K562 (cell line): ENCODE measurements around the gene SFXN2. TPM values are rescaled to one million over a fixed set of nuclear protein-coding genes. Genes with fewer than 3 reads are reported as not detected.

Experiments used
- ATAC-seq: fragments of 200-7000 bp; cut with Tn5 transposase; 3 replicates; pipeline ENCODE4 v1.9.1; 2020; ENCODE audit warnings: moderate library complexity
- BruUV-seq: library from RNA; stranded (reverse); fragments of 400-500 nt; replicated peaks from 2 replicates; lab custom pipeline; 2021; lab: Mats Ljungman, UMichigan
- CTCF ChIA-PET: fragments of 300-600 bp; formaldehyde crosslinking; extraction: SDS; loops from one replicate; lab custom pipeline; 2021; ENCODE audit warnings: low intra/inter-chr PET ratio; lab: Yijun Ruan, JAX
- POLR2A ChIA-PET: fragments of 300-600, 350-650 bp; sonication (Branson Sonifier 250); formaldehyde crosslinking; extraction: SDS; loops from one replicate; lab custom pipeline; 2021; ENCODE audit warnings: antibody characterized with exemption, inconsistent platforms; lab: Yijun Ruan, JAX
- DNase-seq, 4 experiments: peaks; one replicate each; pipeline versions ENCODE4 v3.0.0 to v3.0.0-alpha.2; 2011 to 2018; ENCODE audit warnings: low spot score in 3 of 4, mixed read lengths in 3 of 4; ENCODE audit errors: extremely low read depth in 1 of 4
- FAIRE-seq: peaks from 2 replicates; lab custom pipeline; 2011; peaks lifted over from hg19 to GRCh38; lab: Jason Lieb, UNC
- H2AFZ ChIP-seq: 2 replicates; pipeline ENCODE4 v1.6.0; 2011; ENCODE audit warnings: low read depth, low read length, control low read depth, inconsistent platforms
- H3K27ac ChIP-seq: fragments of 200-600 bp; 3 replicates; pipeline ENCODE4 v1.8.0; 2011; ENCODE audit warnings: low read depth, mild to moderate bottlenecking, control low read depth, inconsistent platforms, low read length, moderate library complexity, mixed read lengths; ENCODE audit errors: extremely low read depth
- H3K27me3 ChIP-seq, 2 experiments: fragments of 300-600 bp in 1 of 2; 2 replicates in 1 of 2; 3 replicates in 1 of 2; pipeline versions ENCODE4 v1.6.0 to v1.8.0; 2011; ENCODE audit warnings: inconsistent platforms in 2 of 2, low read length in 2 of 2, mild to moderate bottlenecking in 1 of 2, mixed read lengths in 1 of 2, moderate library complexity in 1 of 2; ENCODE audit not compliant: control insufficient read depth in 2 of 2, insufficient read depth in 2 of 2
- H3K36me3 ChIP-seq: fragments of 300-600 bp; 3 replicates; pipeline ENCODE4 v1.8.0; 2011; ENCODE audit warnings: mild to moderate bottlenecking, low read length, inconsistent platforms; ENCODE audit not compliant: control insufficient read depth, insufficient read depth
- H3K4me1 ChIP-seq, 2 experiments: fragments of 200-600 bp in 1 of 2; replicated peaks in 1 of 2; 2 replicates in 1 of 2; 3 replicates in 1 of 2; pipeline versions ENCODE4 v1.5.1 to v1.8.0; 2011; ENCODE audit warnings: inconsistent platforms in 2 of 2, low read length in 2 of 2, mild to moderate bottlenecking in 1 of 2, mixed read lengths in 1 of 2, moderate library complexity in 1 of 2; ENCODE audit not compliant: control insufficient read depth in 2 of 2, insufficient read depth in 2 of 2
- H3K4me2 ChIP-seq: 2 replicates; pipeline ENCODE4 v1.6.1; 2011; ENCODE audit warnings: low read length, control low read depth, inconsistent platforms, mixed read lengths; ENCODE audit not compliant: insufficient read depth
- H3K4me3 ChIP-seq: fragments of 200-600 bp; sonication (generic), shearing (Covaris generic); 2 replicates; pipeline ENCODE4 v1.5.1; 2016; ENCODE audit warnings: control low read depth, inconsistent platforms
- H3K79me2 ChIP-seq: fragments of 200-600 bp; 3 replicates; pipeline ENCODE4 v1.8.0; 2011; ENCODE audit warnings: low read length, inconsistent platforms; ENCODE audit not compliant: control insufficient read depth, insufficient read depth
- H3K9ac ChIP-seq, 2 experiments: 2 replicates each; pipeline versions ENCODE4 v1.6.0 to v1.6.1; 2011; ENCODE audit warnings: low read depth in 2 of 2, low read length in 2 of 2, control low read depth in 1 of 2, inconsistent platforms in 1 of 2, mild to moderate bottlenecking in 1 of 2, mixed read lengths in 1 of 2; ENCODE audit not compliant: insufficient read depth in 1 of 2
- H3K9me1 ChIP-seq: one replicate; pipeline ENCODE4 v1.6.0; 2011; ENCODE audit warnings: inconsistent platforms, mild to moderate bottlenecking, low read length, moderate library complexity; ENCODE audit not compliant: control insufficient read depth, insufficient read depth
- H3K9me3 ChIP-seq: replicated peaks from 2 replicates; pipeline ENCODE4 v1.5.1; 2011; ENCODE audit warnings: low read depth, low read length, inconsistent platforms; ENCODE audit not compliant: control insufficient read depth, insufficient read depth
- H4K20me1 ChIP-seq: replicated peaks from 2 replicates; pipeline ENCODE4 v1.6.1; 2011; ENCODE audit warnings: low read length, inconsistent platforms, mixed read lengths; ENCODE audit not compliant: control insufficient read depth, insufficient read depth
- CHD2 ChIP-seq: IDR thresholded peaks from 2 replicates; pipeline ENCODE4 v1.6.1; 2011; ENCODE audit warnings: low read depth, low read length
- CLOCK ChIP-seq: fragments of 250-450 bp; sonication (Bioruptor Pico); IDR thresholded peaks from 2 replicates; pipeline ENCODE4 v1.4.0; 2020; ENCODE audit warnings: mild to moderate bottlenecking, moderate library complexity, borderline replicate concordance
- CREB3 ChIP-seq: fragments of 450-650 bp; conservative IDR thresholded peaks from 2 replicates; pipeline ENCODE4 v1.6.1; 2016; ENCODE audit warnings: missing genetic modification characterization, low read depth, mild to moderate bottlenecking, missing compliant biosample characterization, moderate library complexity
- HINFP ChIP-seq: fragments of 450-650 bp; conservative IDR thresholded peaks from 2 replicates; pipeline ENCODE4 v1.6.1; 2016; ENCODE audit warnings: missing genetic modification characterization, low read depth, mild to moderate bottlenecking, control low read depth, missing compliant biosample characterization
- HMBOX1 ChIP-seq: sonication (generic); IDR thresholded peaks from 2 replicates; pipeline ENCODE4 v1.6.1; 2016
- IRF9 ChIP-seq: fragments of 450-650 bp; IDR thresholded peaks from 2 replicates; pipeline ENCODE4 v1.6.1; 2016; ENCODE audit warnings: missing biosample characterization, missing genetic modification characterization
- MAFG ChIP-seq: fragments of 450-650 bp; conservative IDR thresholded peaks from 2 replicates; pipeline ENCODE4 v1.6.1; 2016; ENCODE audit warnings: missing genetic modification characterization, missing compliant biosample characterization
- MCM3 ChIP-seq: fragments of 450-650 bp; IDR thresholded peaks from 2 replicates; pipeline ENCODE4 v1.6.1; 2016
- SIRT6 ChIP-seq: IDR thresholded peaks from one replicate; pipeline ENCODE4 v1.6.1; 2012; ENCODE audit warnings: low read depth, mild to moderate bottlenecking, control low read depth, inconsistent platforms, low read length, moderate library complexity
- TFAP4 ChIP-seq: sonication (generic); formaldehyde crosslinking; IDR thresholded peaks from 2 replicates; pipeline ENCODE4 v1.8.0; 2022; ENCODE audit warnings: missing genetic modification reagents, mild to moderate bottlenecking, moderate library complexity, borderline replicate concordance
- ZEB2 ChIP-seq: fragments of 450-650 bp; IDR thresholded peaks from 2 replicates; pipeline ENCODE4 v1.6.1; 2016
- ZNF24 ChIP-seq: fragments of 450-650 bp; IDR thresholded peaks from 2 replicates; pipeline ENCODE4 v1.6.1; 2016
- ZNF316 ChIP-seq: fragments of 450-650 bp; IDR thresholded peaks from 2 replicates; pipeline ENCODE4 v1.6.1; 2016
- ZNF75A ChIP-seq: fragments of 450-650 bp; formaldehyde crosslinking; IDR thresholded peaks from 2 replicates; pipeline ENCODE4 v1.4.0; 2020; ENCODE audit warnings: mild to moderate bottlenecking
- ZNF764 ChIP-seq: fragments of 250-450 bp; sonication (Bioruptor Pico); IDR thresholded peaks from 2 replicates; pipeline ENCODE4 v1.4.0; 2020; ENCODE audit warnings: low read depth, mild to moderate bottlenecking, moderate library complexity
- WGBS: fragments of 100-300 bp; shearing (Covaris generic); methylation state at CpG from one replicate; pipeline ENCODE4 v1.1.6; 2016; ENCODE audit warnings: low coverage, mixed read lengths; ENCODE audit not compliant: insufficient coverage; ENCODE audit errors: missing lambda C conversion rate; 5-methylcytosine and 5-hydroxymethylcytosine counted together
- in situ Hi-C: fragments of 300-500 bp; cut with MboI; formaldehyde crosslinking; loops from 4 replicates; pipeline ENCODE4 v1.15.0; 2018; ENCODE audit warnings: inconsistent platforms, mixed read lengths
- intact Hi-C: fragments of 100-400 bp; cut with micrococcal nuclease; formaldehyde crosslinking; loops from 2 replicates; pipeline ENCODE4 v1.14.2; 2022
- polyA plus RNA-seq, 8 experiments: library from polyadenylated mRNA; depleted of rRNA in 4 of 8; stranded (reverse) in 5 of 8; unstranded in 3 of 8; fragments of >200 nt; fragmentation: Nextera tagmentation in 2 of 8; fragmentation: Illumina TruSeq in 1 of 8; extraction: Ambion mirVana in 2 of 8; extraction: Trizol in 1 of 8; gene quantifications; 2 replicates each; pipeline versions ENCODE4 v1.2.1 to v1.2.3, GENCODE V29; 2011 to 2014; ENCODE audit warnings: inconsistent platforms in 1 of 8, missing spikeins in 1 of 8
- total RNA-seq, 7 experiments: library from RNA; depleted of rRNA in 6 of 7; stranded (reverse); fragments of >200 nt in 6 of 7; fragmentation: Illumina TruSeq in 2 of 7; extraction: Trizol in 2 of 7; gene quantifications; 2 replicates each; pipeline versions ENCODE4 v1.2.1 to v1.2.3, GENCODE V29; 2011 to 2021; ENCODE audit warnings: low replicate concordance in 1 of 7

The SFXN2 gene
- total and polyA plus RNA-seq, 9 of the 15 experiments (the other 6 are each of a cell fraction or from before 2014, with no cell fraction given) = 7.3 to 23.8 (median 15.7) TPM

- WGBS = 38% methylated on average over 4 of the region's 9 CpGs
- H3K4me3 ChIP-seq = no peak overlapping the region
- in situ Hi-C loops = no loop called here
- peaks cover 4 to 15% of the 10 kb centered on the region in 2 experiments; a peak in 3 of 5 replicates for H3K4me1 ChIP-seq
- ChIA-PET CTCF (no interaction called here), POLR2A (no interaction called here)
- ATAC-seq = no peak
- no peak overlapping the region for H3K9ac ChIP-seq
- no peak for FAIRE-seq
- no peak overlapping the region for H3K27ac ChIP-seq
- no TSS peak for BruUV-seq
- no peak for DNase-seq
- 0 out of 2 replicates have a peak, but pooled peaks cover 1% of the 10 kb centered on the region for H3K9me3 ChIP-seq
- H3K27me3 ChIP-seq = no peaks in the 10 kb centered on the region
- no peaks in the 10 kb centered on the region for H3K36me3 ChIP-seq
- H3K4me2 ChIP-seq = no peak overlapping the region
- intact Hi-C loops = no loop called here
- H3K9me1 ChIP-seq = no peaks in the 10 kb centered on the region
- H2AFZ ChIP-seq = no peak overlapping the region
- peaks cover 27% of the 10 kb centered on the region for H3K79me2 ChIP-seq
- no peaks in the 10 kb centered on the region for H4K20me1 ChIP-seq
- TF ChIP-seq CHD2 (no peak), ZNF24 (no peak), MAFG (tag) (no peak), ZNF764 (CRISPR knock-in tag) (no peak), TFAP4 (CRISPR knock-in tag) (peak; percentile 18; the same call in 1 of the 2 replicates), CLOCK (CRISPR knock-in tag) (no peak), ZNF75A (CRISPR knock-in tag) (no peak), SIRT6 (no peak), CREB3 (tag) (no peak), ZNF316 (peak; percentile 41; the same call in 1 of the 2 replicates), HMBOX1 (no peak), HINFP (tag) (no peak), MCM3 (no peak), ZEB2 (no peak), IRF9 (tag) (no peak)
Measured at GRCh38 chr10:102758240-102758932, 44.0 kb downstream of the SFXN2 start.
